HG02943 (cell line): ENCODE results near the gene SAC3D1.
"Not testable (repeated sequence)": the region's sequence is repeated elsewhere in the genome, so short reads cannot be mapped to it uniquely, and the experiment has no call there.

Experiments
- ATAC-seq: cut with Tn5 transposase; IDR thresholded peaks from one replicate; pipeline ENCODE4 v1.9.1; 2021; ENCODE audit warnings: mild to moderate bottlenecking, low read depth, moderate library complexity; ENCODE audit not compliant: unreplicated experiment

SAC3D1 gene

DNA sequence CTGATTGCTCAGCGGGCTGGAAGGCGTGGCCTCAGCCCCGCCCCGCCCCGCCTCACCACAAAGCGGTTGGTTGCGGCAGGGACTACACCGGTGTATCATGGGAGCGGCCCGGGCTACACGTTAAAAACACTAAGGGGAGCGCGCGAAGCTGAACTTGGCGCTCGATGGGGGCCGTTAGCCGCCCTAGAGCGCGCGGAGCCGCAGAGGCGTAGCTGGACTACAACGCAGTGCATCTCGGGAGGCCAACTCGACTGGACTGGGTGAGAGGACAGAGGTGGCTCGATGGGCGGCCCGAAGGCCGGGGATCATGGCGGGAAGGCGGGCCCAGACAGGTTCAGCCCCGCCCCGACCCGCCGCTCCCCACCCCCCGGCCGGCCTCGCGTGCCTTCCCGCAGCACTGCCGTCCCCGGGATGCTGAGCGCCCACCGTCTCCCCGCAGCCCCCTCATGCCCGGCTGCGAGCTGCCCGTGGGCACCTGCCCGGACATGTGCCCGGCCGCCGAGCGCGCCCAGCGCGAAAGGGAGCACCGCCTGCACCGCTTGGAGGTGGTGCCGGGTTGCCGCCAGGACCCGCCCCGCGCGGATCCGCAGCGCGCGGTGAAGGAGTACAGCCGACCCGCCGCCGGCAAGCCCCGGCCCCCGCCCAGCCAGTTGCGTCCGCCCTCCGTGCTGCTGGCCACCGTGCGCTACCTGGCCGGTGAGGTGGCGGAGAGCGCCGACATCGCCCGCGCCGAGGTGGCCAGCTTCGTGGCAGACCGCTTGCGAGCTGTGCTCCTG, at the start of gene SAC3D1:
TSS of gene SAC3D1 (plus strand) at position 364 of the 776 bp plus-strand sequence. CDS start at position 447, 83 bp downstream.
- ATAC-seq, result peak; percentile 81

DNA sequence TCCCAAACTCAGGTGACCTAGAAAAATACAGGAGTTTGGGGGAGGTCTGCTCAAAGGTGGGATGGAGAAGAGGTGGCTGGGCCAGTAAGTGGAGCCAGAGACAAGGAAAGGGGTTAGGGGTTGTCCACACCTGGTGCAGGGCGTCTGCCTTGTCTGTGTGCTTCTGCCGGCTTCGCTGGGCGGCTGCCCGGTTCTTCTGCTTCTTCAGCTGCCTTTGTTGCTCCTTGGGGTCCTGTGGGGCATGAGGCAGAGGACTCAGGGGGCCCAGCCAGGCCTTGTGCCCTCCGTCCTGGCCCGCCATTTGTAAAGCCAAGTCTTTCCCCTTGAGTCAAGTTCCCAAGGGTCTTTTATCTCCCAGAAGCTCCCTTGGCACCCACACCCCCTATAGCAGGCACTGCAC, 46.7 kb upstream of the SAC3D1 start:
- ATAC-seq, result no peak

DNA sequence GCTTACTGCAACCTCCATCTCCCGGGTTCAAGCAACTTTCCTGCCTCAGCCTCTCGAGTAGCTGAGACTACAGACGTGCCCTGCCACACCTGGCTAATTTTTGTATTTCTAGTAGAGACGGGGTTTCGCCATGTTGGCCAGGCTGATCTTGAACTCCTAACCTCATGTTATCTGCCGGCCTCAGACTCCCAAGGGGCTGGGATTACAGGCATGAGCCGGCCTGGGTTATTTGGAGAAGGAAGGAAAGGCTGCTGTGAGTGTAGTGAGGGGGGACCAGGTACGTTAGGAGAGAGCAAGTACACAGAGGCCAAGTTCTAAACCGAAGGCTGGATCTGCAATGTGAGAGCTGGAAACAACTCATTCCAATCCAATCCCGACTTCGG, 44.7 kb upstream of the SAC3D1 start:
- ATAC-seq, result no peak

DNA sequence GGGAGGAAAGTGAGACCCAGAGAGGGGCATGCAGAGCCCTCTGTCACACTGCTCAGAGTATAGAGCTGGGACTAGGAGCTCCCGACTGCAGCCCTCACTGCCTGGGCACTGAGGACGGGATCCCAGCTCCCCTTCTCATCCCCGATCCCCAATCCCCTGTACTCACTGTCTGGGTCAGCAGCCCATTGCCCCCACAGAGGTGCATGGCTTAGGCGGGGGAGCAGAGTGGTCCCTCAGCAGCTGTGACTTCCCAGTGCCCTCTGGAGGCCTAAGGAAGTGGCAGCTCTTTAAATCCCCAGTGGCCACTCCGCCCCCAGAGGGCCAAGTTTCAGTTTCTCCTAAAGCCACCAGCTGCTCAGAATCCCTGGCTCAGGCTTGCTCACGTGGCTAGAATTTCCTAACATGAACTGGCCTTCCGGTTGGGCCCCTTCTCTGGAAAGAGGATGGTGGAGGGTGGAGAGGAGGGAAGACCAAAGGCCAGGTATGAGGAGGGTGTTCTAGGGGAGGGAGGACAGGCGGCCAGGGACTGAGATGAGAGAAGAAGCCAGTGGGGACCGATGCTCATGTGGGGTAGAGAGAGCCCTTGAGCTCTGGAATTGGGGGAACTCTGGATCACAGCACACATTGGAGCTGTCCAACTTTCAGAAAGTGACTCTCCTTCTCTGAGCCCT, 44.2 kb upstream of the SAC3D1 start, which contains the start of gene BATF2:
TSS of gene BATF2 (minus strand) at position 262 of the 671 bp plus-strand sequence. CDS start at position 205, 57 bp downstream.
- no peak for ATAC-seq

DNA sequence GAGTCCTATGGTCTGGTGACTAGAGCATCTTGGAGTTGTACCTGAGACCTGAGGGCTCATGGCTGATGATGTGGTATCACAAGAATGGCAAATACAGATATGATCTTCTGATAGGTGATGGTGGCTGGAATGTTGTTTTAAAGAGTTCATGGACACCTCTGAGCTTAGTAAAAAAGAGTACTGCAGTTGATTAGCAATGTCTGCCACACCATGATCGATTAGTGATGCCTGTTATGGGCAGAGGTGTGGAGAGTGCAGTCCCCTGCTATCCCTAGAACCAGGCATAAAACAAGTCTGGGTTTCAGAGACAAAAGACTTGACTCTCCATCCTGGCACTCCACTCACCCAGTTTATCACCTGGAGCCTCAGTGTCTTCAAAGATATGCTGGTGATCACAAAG, 42.9 kb upstream of the SAC3D1 start:
- ATAC-seq, result no peak

DNA sequence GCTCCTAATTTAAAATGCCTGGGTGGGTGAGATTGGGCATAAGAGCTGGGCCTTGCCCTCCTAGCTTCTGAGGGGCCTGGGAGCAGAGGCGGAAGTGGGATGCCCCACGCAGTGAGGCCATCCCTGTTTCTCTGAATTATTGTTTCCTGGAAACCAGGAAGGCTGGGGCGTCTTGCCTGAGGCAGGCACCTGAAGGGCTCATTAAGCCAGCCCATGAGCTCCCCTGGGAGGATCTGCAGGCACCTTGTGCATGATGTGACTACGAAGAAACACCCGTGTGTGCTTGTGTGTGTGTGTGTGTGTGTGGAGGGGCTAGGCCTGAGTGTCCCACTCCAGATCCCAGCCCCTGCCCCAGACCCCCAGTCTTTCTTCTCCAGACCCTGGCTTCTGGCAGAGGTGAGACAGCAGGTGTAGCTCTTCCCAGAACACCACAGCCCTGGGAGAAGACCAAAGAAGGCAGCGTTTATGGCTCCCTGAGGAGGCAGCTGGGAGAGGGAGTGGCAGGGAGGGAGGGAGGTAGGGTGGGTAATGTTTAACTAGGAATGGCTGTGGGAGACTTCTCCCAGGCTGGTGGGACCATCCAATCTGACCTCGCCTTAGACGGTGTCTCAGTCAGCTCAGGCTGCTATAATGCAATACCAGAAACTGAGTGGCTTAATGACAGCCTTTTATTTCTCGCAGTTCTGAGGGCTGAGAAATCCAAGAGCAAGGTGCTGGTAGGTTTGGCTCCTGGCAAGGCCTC, 42.1 kb upstream of the SAC3D1 start:
- no peak for ATAC-seq

DNA sequence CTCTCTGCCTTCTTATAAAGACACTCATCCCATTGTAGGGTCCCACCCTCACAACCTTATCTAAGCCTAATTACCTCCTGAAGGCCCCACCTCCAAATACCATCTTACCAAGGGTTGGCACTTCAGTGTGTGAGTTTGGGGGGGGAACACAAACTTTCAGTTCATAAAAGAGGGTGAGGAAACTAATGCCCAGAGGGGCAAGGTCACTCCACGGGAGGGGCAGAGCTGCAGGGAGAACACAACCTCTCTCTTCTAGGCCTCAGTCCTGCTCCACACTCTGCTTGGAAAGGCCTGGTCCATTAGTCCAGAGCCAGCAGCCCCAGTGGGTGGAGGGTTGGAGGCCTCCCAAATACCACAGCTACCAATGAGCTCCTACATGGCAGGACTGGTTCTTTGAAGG, 41.5 kb upstream of the SAC3D1 start:
- ATAC-seq, result no peak

DNA sequence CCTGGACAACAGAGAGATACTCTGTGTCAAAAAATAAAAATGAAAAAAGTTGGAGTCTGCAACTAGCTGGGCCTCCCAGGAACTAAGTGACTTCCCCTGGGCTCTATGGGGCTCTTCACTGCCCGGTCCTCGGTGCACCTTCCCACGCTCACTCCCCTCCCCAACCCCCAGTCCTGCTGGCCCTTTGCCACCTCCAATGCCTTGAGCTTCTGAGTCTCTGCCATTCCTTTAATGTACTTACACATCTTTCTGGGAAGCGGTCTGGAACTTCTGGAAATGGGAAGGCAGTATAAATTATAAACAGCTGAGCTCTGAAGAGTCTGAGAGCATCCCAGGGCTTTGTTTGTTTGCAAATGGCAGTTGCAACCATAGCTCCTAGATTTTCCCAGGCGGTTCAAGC, 38.3 kb upstream of the SAC3D1 start:
- no peak for ATAC-seq

DNA sequence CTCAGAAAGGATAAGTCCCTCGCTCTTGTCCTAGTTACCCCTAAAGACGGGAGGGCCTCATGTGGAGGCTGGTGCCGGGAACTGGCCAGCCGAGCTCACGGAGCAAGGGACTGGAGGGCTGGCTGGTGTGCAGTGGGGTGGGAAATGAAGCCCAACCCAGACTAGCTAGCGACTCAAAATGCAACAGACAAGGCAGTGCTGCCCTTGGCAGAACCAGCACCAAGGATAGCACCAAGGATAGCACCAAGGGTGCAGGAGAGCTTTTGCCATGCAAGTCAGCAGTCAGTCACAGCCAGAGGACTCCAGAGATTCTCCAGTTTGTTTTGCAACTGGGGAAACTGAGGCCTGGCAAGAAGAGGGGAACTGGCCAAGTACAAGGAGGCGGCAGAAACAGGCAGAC, 37.7 kb upstream of the SAC3D1 start:
- no peak for ATAC-seq

DNA sequence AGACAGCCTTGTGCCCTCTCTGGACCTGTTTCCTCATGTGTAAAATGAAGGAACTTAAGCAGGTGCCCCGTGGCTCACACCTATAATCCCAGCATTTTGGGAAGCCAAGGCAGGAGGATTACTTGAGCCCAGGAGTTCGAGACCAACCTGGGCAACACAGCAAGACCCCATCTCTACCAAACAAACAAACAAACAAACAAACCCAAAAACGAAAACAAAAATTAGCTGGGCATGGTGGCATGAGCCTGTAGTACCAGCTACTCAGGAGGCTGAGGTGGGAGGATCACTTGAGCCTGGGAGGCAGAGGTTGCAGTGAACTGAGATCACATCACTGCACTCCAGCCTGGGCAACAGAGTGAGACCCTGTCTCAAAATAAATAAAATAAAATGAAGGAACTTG, 37.0 kb upstream of the SAC3D1 start:
- not testable (repeated sequence) for ATAC-seq

DNA sequence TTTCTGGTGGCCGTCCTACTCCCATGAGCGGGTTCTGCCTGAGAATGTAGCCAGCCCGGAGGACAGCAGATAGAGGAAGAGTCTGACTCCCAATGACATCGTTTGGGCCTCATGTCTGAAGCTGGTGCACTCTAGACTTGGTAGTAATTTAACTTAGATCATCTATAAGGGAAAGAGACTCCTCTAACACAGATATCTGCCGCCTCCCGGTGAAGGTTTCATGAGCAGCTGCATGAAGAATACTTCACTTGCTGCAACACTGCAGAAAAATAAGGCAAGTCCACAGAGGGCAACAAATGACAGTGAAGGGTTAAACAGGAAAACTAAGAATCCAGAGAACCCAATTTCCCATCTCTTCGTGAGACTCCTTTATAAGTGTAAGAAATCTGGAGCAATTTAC, 33.0 kb upstream of the SAC3D1 start:
- no peak for ATAC-seq

DNA sequence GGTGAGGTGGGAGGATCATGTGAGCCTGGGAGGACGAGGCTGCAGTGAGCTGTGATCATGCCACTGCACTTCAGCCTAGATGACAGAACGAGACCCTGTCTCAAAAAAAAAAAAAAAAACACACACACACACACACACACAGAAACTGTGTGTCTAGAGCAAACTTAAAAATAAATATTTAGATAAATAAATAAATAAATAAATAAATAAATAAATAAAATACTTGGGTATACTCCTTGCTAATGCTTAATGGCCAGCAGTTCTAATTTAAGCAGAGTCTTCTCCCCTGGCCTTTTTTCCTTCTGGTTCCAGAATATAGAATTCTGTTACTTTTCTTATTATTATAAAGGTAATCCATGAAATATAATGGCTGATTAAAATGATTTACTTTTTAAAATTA, 32.1 kb upstream of the SAC3D1 start:
- no peak for ATAC-seq

DNA sequence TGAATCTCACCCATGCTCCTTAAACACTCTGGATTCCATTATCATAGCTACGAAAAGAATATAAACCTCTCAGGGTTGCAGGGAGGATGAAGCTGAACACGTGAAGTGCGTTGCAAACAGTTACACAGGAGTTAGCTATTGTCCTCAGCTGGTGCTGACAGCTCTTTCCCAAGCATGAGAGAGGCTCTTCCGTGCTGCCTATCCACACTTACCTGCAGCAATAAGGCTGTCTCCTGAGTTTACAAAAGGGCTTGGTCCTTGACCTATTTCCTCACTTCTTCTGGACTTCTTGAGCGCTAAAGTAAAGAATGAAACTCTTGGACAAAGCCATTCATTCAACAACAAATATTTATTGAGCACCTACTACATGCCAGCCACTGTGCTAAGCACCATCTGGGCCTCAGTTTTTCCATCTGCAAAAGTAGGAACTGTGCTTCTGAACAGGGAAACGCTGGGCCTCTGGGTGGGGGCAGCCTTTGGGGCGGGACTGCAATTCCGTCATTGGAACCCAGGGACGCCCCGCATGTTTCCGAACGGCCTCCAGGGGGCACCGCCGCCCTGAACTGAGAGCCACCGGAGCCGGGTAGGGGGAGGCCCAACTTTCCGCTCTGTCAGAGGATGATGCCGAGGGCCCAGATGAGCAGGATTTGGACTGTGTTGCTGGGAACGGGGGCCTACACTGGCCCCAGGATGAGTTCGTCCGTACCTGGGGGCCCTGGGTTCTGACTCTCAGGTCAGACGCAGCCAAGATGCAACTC, 27.7 kb upstream of the SAC3D1 start:
- peak; percentile 62 for ATAC-seq

DNA sequence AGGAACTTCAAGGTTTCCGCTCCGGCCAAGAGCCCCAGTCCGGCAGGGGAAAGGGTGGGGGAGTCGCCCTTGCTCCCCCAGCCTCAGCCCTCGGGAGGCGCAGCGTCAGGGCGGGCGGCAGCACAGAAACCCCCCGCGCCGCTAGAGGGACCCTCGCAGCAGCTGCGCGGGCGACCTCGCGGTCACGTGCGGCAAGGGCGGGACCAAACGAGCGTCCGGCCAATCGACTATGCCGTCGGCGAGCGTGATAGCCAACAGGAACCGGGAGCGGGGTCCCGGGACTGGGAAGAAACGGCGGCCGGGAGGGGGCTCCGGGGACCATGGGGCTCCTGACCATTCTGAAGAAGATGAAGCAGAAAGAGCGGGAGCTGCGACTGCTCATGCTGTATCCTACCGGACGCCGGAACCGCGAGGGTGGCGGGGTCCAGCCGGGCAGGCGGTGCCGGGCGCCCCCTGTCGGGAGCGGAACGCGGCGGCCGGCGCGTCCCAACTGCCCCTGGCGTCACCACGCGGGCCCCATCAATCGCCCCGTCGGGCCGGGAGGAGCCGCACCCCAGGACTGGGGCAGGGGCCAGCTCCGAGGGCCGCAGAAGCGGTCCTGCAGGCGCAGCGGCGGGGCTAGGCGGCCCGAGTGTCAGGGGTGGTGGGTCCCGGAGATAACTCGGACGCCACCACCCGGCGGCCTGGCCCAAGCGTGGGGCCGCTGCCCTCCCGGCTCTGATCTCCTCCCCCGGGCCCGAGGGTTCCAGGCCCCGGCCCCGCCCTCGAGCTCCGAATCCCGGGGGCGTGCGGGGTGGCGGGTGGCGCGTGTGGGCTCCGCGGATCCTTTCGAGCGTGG, 26.9 kb upstream of the SAC3D1 start, which contains the start of gene ARL2:
TSS of gene ARL2 (plus strand) at position 273 of the 838 bp plus-strand sequence. CDS start at position 321, 48 bp downstream.
- peak; percentile 81 for ATAC-seq

DNA sequence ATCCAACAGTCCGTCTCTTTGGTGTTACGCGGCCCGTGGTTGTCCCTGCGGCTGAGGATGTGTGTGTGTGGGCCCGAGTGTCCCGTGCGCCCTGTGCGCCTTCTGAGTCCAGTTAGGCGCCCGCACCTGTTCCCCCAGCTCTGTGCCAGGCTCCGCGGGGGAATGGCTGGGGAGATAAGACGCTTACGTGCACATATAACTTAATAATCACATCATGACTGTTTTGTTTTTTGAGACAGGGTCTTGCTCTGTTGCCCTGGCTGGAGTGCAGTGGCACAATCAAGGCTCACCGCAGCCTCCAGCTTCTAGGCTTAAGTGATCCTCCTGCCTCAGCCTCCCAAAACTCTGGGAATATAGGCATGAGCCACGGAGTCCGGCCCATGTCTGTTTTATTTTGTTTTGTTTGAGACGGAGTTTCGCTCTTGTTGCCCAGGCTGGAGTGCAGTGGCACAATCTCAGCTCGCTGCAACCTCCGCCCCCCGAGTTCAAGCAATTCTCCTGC, 26.2 kb upstream of the SAC3D1 start:
- ATAC-seq, result no peak

DNA sequence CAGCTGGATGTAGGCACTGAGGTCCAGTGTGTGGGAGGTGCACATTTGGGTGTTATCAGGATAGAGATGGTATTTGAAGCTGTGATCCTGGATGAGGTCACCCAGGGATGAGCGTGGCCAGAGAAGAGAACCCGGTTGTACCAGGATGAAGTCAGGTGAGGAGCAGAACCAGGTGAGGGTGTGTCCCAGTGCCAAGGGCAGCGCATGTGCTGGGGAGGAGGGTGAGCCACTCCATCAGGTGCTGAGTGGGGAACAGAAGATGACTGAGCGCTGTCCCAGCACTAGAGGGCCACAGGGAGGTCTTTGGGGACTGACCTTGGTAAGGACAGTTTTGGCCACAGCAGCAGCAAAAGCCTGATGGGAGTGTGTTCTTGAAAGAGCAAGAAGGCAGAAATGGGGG, 24.3 kb upstream of the SAC3D1 start:
- no peak for ATAC-seq

DNA sequence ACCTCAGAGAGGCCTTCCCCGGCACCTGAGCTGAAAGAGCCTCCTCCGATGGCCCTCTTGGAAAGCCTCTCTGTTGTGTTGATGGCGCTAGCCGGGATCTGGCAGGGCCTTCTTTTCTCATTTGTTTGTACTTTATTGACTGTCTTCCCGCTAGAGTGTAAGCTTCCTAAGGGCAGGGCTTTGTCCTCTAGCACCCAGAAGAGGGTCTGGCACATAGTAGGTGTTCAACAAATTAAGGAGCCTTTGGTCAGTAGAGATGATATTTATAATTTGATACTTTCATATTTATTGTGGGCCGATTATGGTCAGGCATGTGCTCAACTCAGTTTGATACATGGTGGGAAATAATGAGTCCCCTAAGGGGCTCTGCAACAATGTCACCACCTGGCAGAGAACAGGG, 23.1 kb upstream of the SAC3D1 start:
- no peak for ATAC-seq

DNA sequence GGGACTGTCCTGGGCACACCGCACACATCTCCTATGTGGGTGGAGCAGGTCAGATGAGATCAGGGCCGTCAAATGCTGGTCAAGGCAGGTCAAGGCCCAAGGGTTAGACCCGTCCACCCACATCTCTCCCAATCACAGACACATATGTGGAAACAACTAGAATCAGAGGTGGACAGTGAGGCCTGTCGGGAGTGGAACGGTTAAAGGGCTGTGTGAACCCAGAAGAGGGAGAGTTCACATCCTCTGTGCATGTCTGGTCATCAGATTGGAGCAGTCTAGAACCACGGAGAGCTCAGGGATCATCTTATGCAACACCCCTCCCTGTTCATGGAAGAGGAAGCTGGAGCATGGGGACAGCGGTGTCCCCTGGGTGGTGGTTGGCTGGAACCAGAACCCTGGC, 21.2 kb upstream of the SAC3D1 start:
- no peak for ATAC-seq

DNA sequence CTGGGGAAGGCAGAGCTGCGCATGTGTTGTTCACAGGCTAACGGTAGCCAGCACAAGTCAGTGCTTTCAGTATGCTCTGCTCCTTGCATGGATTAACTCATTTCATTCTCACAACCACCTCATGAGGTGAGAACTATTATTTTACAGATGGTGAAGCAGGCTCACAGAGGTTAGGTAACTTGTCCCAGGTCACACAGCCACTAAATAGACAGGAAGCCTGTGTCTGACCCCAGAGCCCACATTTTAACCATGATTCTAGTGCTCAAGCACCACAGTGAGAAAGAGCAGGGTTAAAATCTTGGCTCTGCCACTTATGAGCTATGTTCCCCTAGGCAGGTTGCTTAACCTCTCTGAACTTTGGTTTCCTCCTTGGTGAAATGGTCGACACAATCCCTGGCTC, 20.0 kb upstream of the SAC3D1 start:
- no peak for ATAC-seq
